SJCRH30 (cell line): ENCODE data around the gene PSENEN. TPM values are rescaled to one million over a fixed set of nuclear protein-coding genes. Genes with fewer than 3 reads are reported as not detected.

Experiments used
- DNase-seq, 2 experiments: peaks; one replicate each; pipeline ENCODE4 v3.0.0-alpha.2; 2015 to 2020
- H3K27ac ChIP-seq: fragments of 250-450 bp; sonication (Bioruptor Pico); 2 replicates; pipeline ENCODE4 v1.5.1; 2020; ENCODE audit warnings: mild to moderate bottlenecking, moderate library complexity
- H3K27me3 ChIP-seq: fragments of 250-450 bp; sonication (Bioruptor Pico); 2 replicates; pipeline ENCODE4 v1.5.1; 2020; ENCODE audit warnings: mild to moderate bottlenecking, moderate library complexity
- H3K36me3 ChIP-seq: fragments of 250-450 bp; sonication (Bioruptor Pico); 2 replicates; pipeline ENCODE4 v1.5.1; 2020; ENCODE audit warnings: mild to moderate bottlenecking, moderate library complexity
- H3K4me1 ChIP-seq: fragments of 250-450 bp; sonication (Bioruptor Pico); 2 replicates; pipeline ENCODE4 v1.5.1; 2020; ENCODE audit warnings: mild to moderate bottlenecking, moderate library complexity
- H3K4me3 ChIP-seq: fragments of 250-450 bp; sonication (Bioruptor Pico); 2 replicates; pipeline ENCODE4 v1.5.1; 2020; ENCODE audit warnings: mild to moderate bottlenecking, moderate library complexity
- H3K9me3 ChIP-seq: fragments of 250-450 bp; sonication (Bioruptor Pico); replicated peaks from 2 replicates; pipeline ENCODE4 v1.5.1; 2020; ENCODE audit warnings: mild to moderate bottlenecking, moderate library complexity
- total RNA-seq: library from RNA; depleted of rRNA; stranded (reverse); fragments of >200 nt; shearing (Covaris generic); gene quantifications from 2 replicates; pipeline ENCODE4 v1.2.3, GENCODE V29; 2014

The PSENEN gene
- total RNA-seq, 1 experiment from 2014 or later: 37.7 TPM

GRCh38 chr19:35724560-35724959 lies 20.9 kb upstream of the PSENEN start:
- Histone ChIP-seq H3K4me1 (no peaks in the 10 kb centered on the region), H3K36me3 (peaks cover 75% of the 10 kb centered on the region), H3K4me3 (no peak overlapping the region), H3K27ac (no peak overlapping the region), H3K9me3 (no peaks in the 10 kb centered on the region), H3K27me3 (no peaks in the 10 kb centered on the region)
- no peak for DNase-seq

- H3K36me3 ChIP-seq: peaks cover 82% of the 10 kb centered on the region
- no peaks in the 10 kb centered on the region for H3K27me3 ChIP-seq
- H3K4me3 ChIP-seq: no peak overlapping the region
- no peaks in the 10 kb centered on the region for H3K9me3 ChIP-seq
- no peak for DNase-seq
- H3K4me1 ChIP-seq: no peaks in the 10 kb centered on the region
- no peak overlapping the region for H3K27ac ChIP-seq
These were observed 20.1 kb upstream of the PSENEN start for GRCh38 chr19:35725216-35725861.

GRCh38 chr19:35727053-35727955 lies 18.1 kb upstream of the PSENEN start:
- H3K36me3 ChIP-seq: peaks cover 93% of the 10 kb centered on the region

GRCh38 chr19:35727956-35728706 lies 17.3 kb upstream of the PSENEN start:
- H3K36me3 ChIP-seq: peaks cover 92% of the 10 kb centered on the region
- no peak overlapping the region for H3K27ac ChIP-seq
- H3K9me3 ChIP-seq: no peaks in the 10 kb centered on the region
- H3K27me3 ChIP-seq: no peaks in the 10 kb centered on the region
- no peaks in the 10 kb centered on the region for H3K4me1 ChIP-seq
- no peak overlapping the region for H3K4me3 ChIP-seq
- DNase-seq: no peak

More at GRCh38 chr19:35727053-35727955, 18.1 kb upstream of the PSENEN start:
- H3K9me3 ChIP-seq: no peaks in the 10 kb centered on the region
- H3K27me3 ChIP-seq: no peaks in the 10 kb centered on the region
- H3K4me3 ChIP-seq: no peak overlapping the region
- no peaks in the 10 kb centered on the region for H3K4me1 ChIP-seq
- no peak for DNase-seq
- no peak overlapping the region for H3K27ac ChIP-seq

- H3K4me1 ChIP-seq: no peaks in the 10 kb centered on the region
- no peaks in the 10 kb centered on the region for H3K27me3 ChIP-seq
- H3K4me3 ChIP-seq: no peak overlapping the region
- DNase-seq: no peak
- H3K27ac ChIP-seq: no peak overlapping the region
- no peaks in the 10 kb centered on the region for H3K9me3 ChIP-seq
- H3K36me3 ChIP-seq: peaks cover 89% of the 10 kb centered on the region
These were observed 16.4 kb upstream of the PSENEN start for GRCh38 chr19:35729021-35729420.

GRCh38 chr19:35729763-35730162 lies 15.7 kb upstream of the PSENEN start:
- H3K9me3 ChIP-seq: no peaks in the 10 kb centered on the region
- H3K4me3 ChIP-seq: no peak overlapping the region
- H3K27ac ChIP-seq: no peak overlapping the region
- H3K4me1 ChIP-seq: no peaks in the 10 kb centered on the region
- H3K36me3 ChIP-seq: peaks cover 90% of the 10 kb centered on the region
- no peak for DNase-seq
- H3K27me3 ChIP-seq: no peaks in the 10 kb centered on the region

GRCh38 chr19:35730326-35730725 lies 15.1 kb upstream of the PSENEN start:
- H3K27me3 ChIP-seq: no peaks in the 10 kb centered on the region
- no peaks in the 10 kb centered on the region for H3K4me1 ChIP-seq
- H3K4me3 ChIP-seq: no peak overlapping the region
- H3K27ac ChIP-seq: no peak overlapping the region
- H3K9me3 ChIP-seq: no peaks in the 10 kb centered on the region
- no peak for DNase-seq
- H3K36me3 ChIP-seq: peaks cover 88% of the 10 kb centered on the region

- Histone ChIP-seq H3K4me1 (no peaks in the 10 kb centered on the region), H3K4me3 (no peak overlapping the region), H3K9me3 (no peaks in the 10 kb centered on the region), H3K27ac (no peak overlapping the region), H3K27me3 (no peaks in the 10 kb centered on the region), H3K36me3 (peaks cover 86% of the 10 kb centered on the region)
- no peak for DNase-seq
These were observed 14.1 kb upstream of the PSENEN start for GRCh38 chr19:35731353-35731752.

- Histone ChIP-seq H3K4me3 (no peak overlapping the region), H3K27me3 (no peaks in the 10 kb centered on the region), H3K36me3 (peaks cover 85% of the 10 kb centered on the region), H3K9me3 (no peaks in the 10 kb centered on the region), H3K27ac (no peak overlapping the region), H3K4me1 (no peaks in the 10 kb centered on the region)
- DNase-seq: no peak
These were observed 13.6 kb upstream of the PSENEN start for GRCh38 chr19:35731779-35732405.

GRCh38 chr19:35732540-35733179 lies 12.8 kb upstream of the PSENEN start:
- H3K4me1 ChIP-seq: no peaks in the 10 kb centered on the region
- H3K27me3 ChIP-seq: no peaks in the 10 kb centered on the region
- H3K9me3 ChIP-seq: no peaks in the 10 kb centered on the region
- no peak overlapping the region for H3K4me3 ChIP-seq
- DNase-seq: no peak
- H3K27ac ChIP-seq: no peak overlapping the region
- H3K36me3 ChIP-seq: peaks cover 80% of the 10 kb centered on the region

GRCh38 chr19:35733180-35734125 lies 12.0 kb upstream of the PSENEN start:
- Histone ChIP-seq H3K27me3 (no peaks in the 10 kb centered on the region), H3K4me3 (no peak overlapping the region), H3K9me3 (no peaks in the 10 kb centered on the region), H3K4me1 (no peaks in the 10 kb centered on the region), H3K36me3 (peaks cover 74% of the 10 kb centered on the region), H3K27ac (no peak overlapping the region)
- no peak for DNase-seq

- Histone ChIP-seq H3K27me3 (no peaks in the 10 kb centered on the region), H3K36me3 (peaks cover 70% of the 10 kb centered on the region), H3K4me3 (no peak overlapping the region), H3K9me3 (no peaks in the 10 kb centered on the region), H3K27ac (no peak overlapping the region), H3K4me1 (no peaks in the 10 kb centered on the region)
- DNase-seq: no peak
These were observed 11.2 kb upstream of the PSENEN start for GRCh38 chr19:35734273-35734672.

- H3K27ac ChIP-seq: no peak overlapping the region
- H3K4me1 ChIP-seq: no peaks in the 10 kb centered on the region
- no peaks in the 10 kb centered on the region for H3K9me3 ChIP-seq
- peaks cover 64% of the 10 kb centered on the region for H3K36me3 ChIP-seq
- H3K27me3 ChIP-seq: no peaks in the 10 kb centered on the region
- no peak for DNase-seq
- H3K4me3 ChIP-seq: no peak overlapping the region
These were observed 10.6 kb upstream of the PSENEN start for GRCh38 chr19:35734889-35735288.
